ENCODE measurements around the gene RITA1.

RITA1 gene

GRCh38 chr12:113180333-113180732 is 5.2 kb upstream of the RITA1 start:
- DNase-seq = no peak

GRCh38 chr12:113181975-113182374 is 3.5 kb upstream of the RITA1 start:
- no peak for DNase-seq

- no peak for DNase-seq
Observed at GRCh38 chr12:113183030-113183589, 2.4 kb upstream of the RITA1 start.

GRCh38 chr12:113184098-113184899 is 1.2 kb upstream of the RITA1 start:
- no peak for DNase-seq

GRCh38 chr12:113184900-113185179 is 681 bp upstream of the RITA1 start:
- DNase-seq = no peak

- DNase-seq = no peak
Observed at GRCh38 chr12:113186033-113186365, 478 bp downstream of the RITA1 start.

GRCh38 chr12:113186666-113187325 is 1.3 kb downstream of the RITA1 start:
- DNase-seq = no peak

- DNase-seq = no peak
Observed at GRCh38 chr12:113189361-113189760, 3.8 kb downstream of the RITA1 start.

- no peak for DNase-seq
Observed at GRCh38 chr12:113190761-113191160, 5.2 kb downstream of the RITA1 start.

GRCh38 chr12:113191227-113191626 is 5.7 kb downstream of the RITA1 start:
- DNase-seq = no peak

GRCh38 chr12:113194971-113195391 is 9.5 kb downstream of the RITA1 start:
- no peak for DNase-seq

GRCh38 chr12:113195598-113195997 is 10.1 kb downstream of the RITA1 start:
- no peak for DNase-seq

- DNase-seq = no peak
Observed at GRCh38 chr12:113196582-113196981, 11.1 kb downstream of the RITA1 start.

GRCh38 chr12:113196990-113197389 is 11.5 kb downstream of the RITA1 start:
- DNase-seq = peak; percentile 11

GRCh38 chr12:113197518-113198077 is 12.1 kb downstream of the RITA1 start:
- no peak for DNase-seq

GRCh38 chr12:113198296-113198695 is 12.8 kb downstream of the RITA1 start:
- DNase-seq = no peak

- no peak for DNase-seq
Observed at GRCh38 chr12:113200021-113200797, 14.7 kb downstream of the RITA1 start.

- no peak for DNase-seq
Observed at GRCh38 chr12:113201187-113202177, 16.0 kb downstream of the RITA1 start.

- DNase-seq = no peak
Observed at GRCh38 chr12:113202300-113203075, 17.0 kb downstream of the RITA1 start.

GRCh38 chr12:113203852-113204760 is 18.6 kb downstream of the RITA1 start:
- no peak for DNase-seq
